ENCODE data around the gene CUL4A. TPM values are rescaled to one million over a fixed set of nuclear protein-coding genes. Genes with fewer than 3 reads are reported as not detected.

Gene CUL4A
- total and polyA plus RNA-seq, 4 donors, result 19.7 to 69.8 (median 48.4) TPM

- DNase-seq (peak; percentile 70 to 85), ATAC-seq (ENCODE audit: low FRiP score) (no peak)
- Histone ChIP-seq H3K27me3 (ENCODE audit: control insufficient read depth in 1 of 2, insufficient read depth in 2 of 2, low read length in 1 of 2) (no peaks in the 10 kb centered on the region), H3K9me3 (ENCODE audit: control insufficient read depth, low read length) (no peaks in the 10 kb centered on the region), H3K27ac (ENCODE audit: low read depth in 1 of 2, low read length in 2 of 2) (peak overlapping the region; percentile 49 to 98), H3K4me1 (ENCODE audit: control insufficient read depth in 1 of 2, insufficient read depth in 2 of 2, low read length in 2 of 2) (no peaks in the 10 kb centered on the region), H3K36me3 (ENCODE audit: control insufficient read depth in 1 of 2, insufficient read depth in 2 of 2, low read length in 1 of 2) (no peaks in the 10 kb centered on the region), H3K4me3 (ENCODE audit: low read length in 2 of 2) (peak overlapping the region; percentile 64 to 68)
- 0 to 1% methylated on average over 33 to 67 of the region's 67 CpGs for WGBS, 2 donors
- intact Hi-C loops (cut with DNase I), result loop anchor here in 1 of 2 donors (5.0 kb wide), 2 partner anchors 53 to 173 kb away; partner anchors contain the start of gene PROZ
Observed at GRCh38 chr13:113209759-113210421, 477 bp downstream of the CUL4A start.

- no peak for ATAC-seq (ENCODE audit: low FRiP score)
- Histone ChIP-seq H3K9me3 (ENCODE audit: control insufficient read depth, low read length) (no peaks in the 10 kb centered on the region), H3K27me3 (ENCODE audit: control insufficient read depth in 1 of 2, insufficient read depth in 2 of 2, low read length in 1 of 2) (no peaks in the 10 kb centered on the region), H3K4me1 (ENCODE audit: control insufficient read depth in 1 of 2, insufficient read depth in 2 of 2, low read length in 2 of 2) (no peaks in the 10 kb centered on the region), H3K27ac (ENCODE audit: low read depth in 1 of 2, low read length in 2 of 2) (no peak overlapping the region), H3K36me3 (ENCODE audit: control insufficient read depth in 1 of 2, insufficient read depth in 2 of 2, low read length in 1 of 2) (no peaks in the 10 kb centered on the region), H3K4me3 (ENCODE audit: low read length in 2 of 2) (no peak overlapping the region)
- DNase-seq, result no peak
- 92 to 93% methylated on average over 6 of the region's 6 CpGs for WGBS, 2 donors
- intact Hi-C loops (cut with DNase I), result no loop called here
Observed at GRCh38 chr13:113210833-113211232, 1.4 kb downstream of the CUL4A start.

- intact Hi-C loops (cut with DNase I), result no loop called here
- DNase-seq (no peak), ATAC-seq (ENCODE audit: low FRiP score) (no peak)
- H3K27me3 ChIP-seq (ENCODE audit: control insufficient read depth in 1 of 2, insufficient read depth in 2 of 2, low read length in 1 of 2), result no peaks in the 10 kb centered on the region
- no peaks in the 10 kb centered on the region for H3K36me3 ChIP-seq (ENCODE audit: control insufficient read depth in 1 of 2, insufficient read depth in 2 of 2, low read length in 1 of 2)
- H3K27ac ChIP-seq (ENCODE audit: low read depth in 1 of 2, low read length in 2 of 2), result no peak overlapping the region
- WGBS, 2 donors, result 94 to 96% methylated on average over 10 of the region's 10 CpGs
- H3K4me3 ChIP-seq (ENCODE audit: low read length in 2 of 2), result no peak overlapping the region
- no peaks in the 10 kb centered on the region for H3K9me3 ChIP-seq (ENCODE audit: control insufficient read depth, low read length)
- no peaks in the 10 kb centered on the region for H3K4me1 ChIP-seq (ENCODE audit: control insufficient read depth in 1 of 2, insufficient read depth in 2 of 2, low read length in 2 of 2)
Observed at GRCh38 chr13:113211774-113212173, 2.4 kb downstream of the CUL4A start.

- Histone ChIP-seq H3K4me1 (ENCODE audit: control insufficient read depth in 1 of 2, insufficient read depth in 2 of 2, low read length in 2 of 2) (no peaks in the 10 kb centered on the region), H3K36me3 (ENCODE audit: control insufficient read depth in 1 of 2, insufficient read depth in 2 of 2, low read length in 1 of 2) (peaks cover 0 to 1% of the 10 kb centered on the region in 2 donors), H3K27me3 (ENCODE audit: control insufficient read depth in 1 of 2, insufficient read depth in 2 of 2, low read length in 1 of 2) (no peaks in the 10 kb centered on the region), H3K27ac (ENCODE audit: low read depth in 1 of 2, low read length in 2 of 2) (no peak overlapping the region), H3K4me3 (ENCODE audit: low read length in 2 of 2) (no peak overlapping the region), H3K9me3 (ENCODE audit: control insufficient read depth, low read length) (no peaks in the 10 kb centered on the region)
- peak; percentile 48 for ATAC-seq (ENCODE audit: low FRiP score)
- intact Hi-C loops (cut with DNase I), result no loop called here
- 8 to 9% methylated on average over 7 of the region's 7 CpGs for WGBS, 2 donors
- no peak for DNase-seq
Observed at GRCh38 chr13:113216254-113217048, 7.0 kb downstream of the CUL4A start.

- intact Hi-C loops (cut with DNase I), result no loop called here
- no peak overlapping the region for H3K4me3 ChIP-seq (ENCODE audit: low read length in 2 of 2)
- H3K36me3 ChIP-seq (ENCODE audit: control insufficient read depth in 1 of 2, insufficient read depth in 2 of 2, low read length in 1 of 2), result peaks cover 0 to 1% of the 10 kb centered on the region in 2 donors
- no peak overlapping the region for H3K27ac ChIP-seq (ENCODE audit: low read depth in 1 of 2, low read length in 2 of 2)
- ATAC-seq (ENCODE audit: low FRiP score) (no peak), DNase-seq (no peak)
- no peaks in the 10 kb centered on the region for H3K27me3 ChIP-seq (ENCODE audit: control insufficient read depth in 1 of 2, insufficient read depth in 2 of 2, low read length in 1 of 2)
- H3K4me1 ChIP-seq (ENCODE audit: control insufficient read depth in 1 of 2, insufficient read depth in 2 of 2, low read length in 2 of 2), result no peaks in the 10 kb centered on the region
- 72 to 78% methylated on average over 3 of the region's 3 CpGs for WGBS, 2 donors
- H3K9me3 ChIP-seq (ENCODE audit: control insufficient read depth, low read length), result no peaks in the 10 kb centered on the region
Observed at GRCh38 chr13:113218586-113218985, 9.2 kb downstream of the CUL4A start.

- WGBS, 2 donors, result 84 to 88% methylated on average over 14 of the region's 14 CpGs
- H3K27ac ChIP-seq (ENCODE audit: low read depth in 1 of 2, low read length in 2 of 2), result no peak overlapping the region
- no peak for DNase-seq
- H3K27me3 ChIP-seq (ENCODE audit: control insufficient read depth in 1 of 2, insufficient read depth in 2 of 2, low read length in 1 of 2), result no peaks in the 10 kb centered on the region
- no peaks in the 10 kb centered on the region for H3K4me1 ChIP-seq (ENCODE audit: control insufficient read depth in 1 of 2, insufficient read depth in 2 of 2, low read length in 2 of 2)
- intact Hi-C loops (cut with DNase I), result no loop called here
- ATAC-seq (ENCODE audit: low FRiP score), result no peak
- no peak overlapping the region for H3K4me3 ChIP-seq (ENCODE audit: low read length in 2 of 2)
- H3K9me3 ChIP-seq (ENCODE audit: control insufficient read depth, low read length), result no peaks in the 10 kb centered on the region
- H3K36me3 ChIP-seq (ENCODE audit: control insufficient read depth in 1 of 2, insufficient read depth in 2 of 2, low read length in 1 of 2), result peaks cover 0 to 1% of the 10 kb centered on the region in 2 donors
Observed at GRCh38 chr13:113219256-113219940, 10.0 kb downstream of the CUL4A start.

- DNase-seq (no peak), ATAC-seq (ENCODE audit: low FRiP score) (no peak)
- H3K9me3 ChIP-seq (ENCODE audit: control insufficient read depth, low read length), result no peaks in the 10 kb centered on the region
- H3K27ac ChIP-seq (ENCODE audit: low read depth in 1 of 2, low read length in 2 of 2), result no peak overlapping the region
- H3K36me3 ChIP-seq (ENCODE audit: control insufficient read depth in 1 of 2, insufficient read depth in 2 of 2, low read length in 1 of 2), result peaks cover 0 to 1% of the 10 kb centered on the region in 2 donors
- intact Hi-C loops (cut with DNase I), result no loop called here
- no peaks in the 10 kb centered on the region for H3K27me3 ChIP-seq (ENCODE audit: control insufficient read depth in 1 of 2, insufficient read depth in 2 of 2, low read length in 1 of 2)
- H3K4me3 ChIP-seq (ENCODE audit: low read length in 2 of 2), result no peak overlapping the region
- no peaks in the 10 kb centered on the region for H3K4me1 ChIP-seq (ENCODE audit: control insufficient read depth in 1 of 2, insufficient read depth in 2 of 2, low read length in 2 of 2)
- WGBS, 2 donors, result 72 to 74% methylated on average over 13 of the region's 13 CpGs
Observed at GRCh38 chr13:113220141-113220598, 10.8 kb downstream of the CUL4A start.

- H3K4me1 ChIP-seq (ENCODE audit: control insufficient read depth in 1 of 2, insufficient read depth in 2 of 2, low read length in 2 of 2), result no peaks in the 10 kb centered on the region
- ATAC-seq (ENCODE audit: low FRiP score), result no peak
Observed at GRCh38 chr13:113220877-113221276, 11.5 kb downstream of the CUL4A start.

More at GRCh38 chr13:113220877-113221276, 11.5 kb downstream of the CUL4A start:
- H3K27me3 ChIP-seq (ENCODE audit: control insufficient read depth in 1 of 2, insufficient read depth in 2 of 2, low read length in 1 of 2), result no peaks in the 10 kb centered on the region
- no peaks in the 10 kb centered on the region for H3K9me3 ChIP-seq (ENCODE audit: control insufficient read depth, low read length)
- H3K36me3 ChIP-seq (ENCODE audit: control insufficient read depth in 1 of 2, insufficient read depth in 2 of 2, low read length in 1 of 2), result peaks cover 0 to 1% of the 10 kb centered on the region in 2 donors
- H3K27ac ChIP-seq (ENCODE audit: low read depth in 1 of 2, low read length in 2 of 2), result no peak overlapping the region
- no peak for DNase-seq
- 91% methylated on average over 7 of the region's 7 CpGs for WGBS, 2 donors
- no peak overlapping the region for H3K4me3 ChIP-seq (ENCODE audit: low read length in 2 of 2)
- intact Hi-C loops (cut with DNase I), result no loop called here
